Glomerular visceral epithelial cell (primary cell): Measurements from ENCODE around the gene PEAK3.
A peak's percentile ranks its signal among the peaks of the same experiment; 100 is the strongest.

Experiments
- DNase-seq: peaks from one replicate; pipeline ENCODE4 v3.0.0-alpha.2; 2016; ENCODE audit errors: extremely low spot score

PEAK3 gene

DNA sequence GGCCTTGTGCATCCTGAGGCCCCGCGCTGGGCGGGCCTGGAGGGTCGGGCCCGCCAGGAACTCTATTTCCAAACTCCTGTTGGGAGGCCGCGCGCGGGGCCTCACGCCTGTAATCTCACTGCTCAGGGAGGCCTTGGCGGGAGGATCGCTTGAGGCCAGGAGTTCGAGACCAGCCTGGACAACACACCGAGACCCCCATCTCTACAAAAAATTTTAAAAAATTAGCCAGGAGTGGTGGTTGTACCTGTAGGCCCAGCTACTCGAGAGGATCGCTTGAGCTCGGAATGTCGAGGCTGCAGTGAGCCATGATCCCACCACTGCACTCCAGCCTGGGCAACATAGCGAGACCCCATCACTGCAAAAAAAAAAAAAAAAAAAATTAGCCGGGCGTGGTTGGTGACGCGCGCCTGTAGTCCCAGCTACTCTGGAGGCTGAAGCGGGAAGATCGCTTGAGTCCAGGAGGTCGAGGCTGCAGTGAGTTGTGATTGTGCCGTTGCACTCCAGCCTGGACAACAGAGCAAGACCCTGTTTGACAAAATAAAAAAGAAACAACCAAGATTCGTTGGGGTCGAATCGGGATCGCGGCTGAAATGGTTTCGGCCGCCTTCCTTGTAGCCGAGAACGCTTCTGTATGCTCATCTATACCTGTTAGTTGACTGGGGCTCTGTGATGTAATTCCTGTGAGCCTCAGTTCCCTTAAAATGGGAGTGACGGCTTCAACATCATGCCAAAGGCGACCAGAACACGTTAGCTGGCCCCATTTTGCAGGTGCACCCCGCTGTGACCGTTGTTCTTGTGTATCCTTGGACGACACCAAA lies 44.7 kb downstream of the PEAK3 start:
- no peak for DNase-seq

GRCh38 chr19:2236314-2237050 lies 45.5 kb downstream of the PEAK3 start, which contains the start of the genes PLEKHJ1 and SF3A2:
TSS of gene PLEKHJ1 (minus strand) at chr19:2236329. CDS start at chr19:2236248, 81 bp downstream.
TSS of gene SF3A2 (plus strand) at chr19:2236824. CDS start at chr19:2243419, 6,595 bp downstream.
- peak; percentile 98 for DNase-seq

GRCh38 chr19:2236064-2236313 lies 46.0 kb downstream of the PEAK3 start:
- no peak for DNase-seq

DNA sequence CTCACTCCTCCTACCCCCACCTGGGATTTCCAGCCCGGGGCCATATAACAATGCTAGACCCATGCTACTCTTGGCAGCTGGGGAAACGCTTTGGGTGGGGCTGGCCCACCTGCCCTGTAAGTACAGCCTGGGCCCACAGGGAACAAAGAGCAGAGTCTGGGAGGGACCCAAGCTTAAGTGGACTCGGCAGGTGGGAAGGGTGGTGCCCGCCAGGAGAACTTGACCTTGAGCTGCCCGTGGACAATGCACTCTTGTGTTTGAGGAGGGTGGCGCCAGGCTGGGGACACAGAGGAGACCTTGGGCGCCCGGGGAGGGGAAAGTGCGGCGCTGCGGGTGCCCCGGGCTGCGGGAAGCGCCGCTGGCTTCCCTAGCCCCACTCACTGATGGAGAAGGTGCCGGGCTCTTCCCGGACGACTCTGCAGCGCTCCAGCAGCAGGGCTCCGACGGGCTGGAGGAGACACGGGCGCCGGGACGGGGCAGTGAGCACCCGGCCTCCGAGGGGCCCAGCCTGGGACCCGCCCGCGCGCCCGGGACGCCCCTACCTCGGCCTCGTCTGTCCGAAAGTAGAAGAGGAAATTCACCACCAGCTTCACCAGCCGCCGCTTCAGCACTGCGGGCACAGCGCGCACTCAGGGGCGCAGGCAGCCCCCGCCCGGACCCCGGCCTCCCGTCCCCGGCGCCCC lies 46.5 kb downstream of the PEAK3 start:
- DNase-seq = no peak

- DNase-seq = no peak
Observed at GRCh38 chr19:2234996-2235380, 47.0 kb downstream of the PEAK3 start.

- DNase-seq = no peak
Observed at GRCh38 chr19:2233601-2234280, 48.2 kb downstream of the PEAK3 start.

DNA sequence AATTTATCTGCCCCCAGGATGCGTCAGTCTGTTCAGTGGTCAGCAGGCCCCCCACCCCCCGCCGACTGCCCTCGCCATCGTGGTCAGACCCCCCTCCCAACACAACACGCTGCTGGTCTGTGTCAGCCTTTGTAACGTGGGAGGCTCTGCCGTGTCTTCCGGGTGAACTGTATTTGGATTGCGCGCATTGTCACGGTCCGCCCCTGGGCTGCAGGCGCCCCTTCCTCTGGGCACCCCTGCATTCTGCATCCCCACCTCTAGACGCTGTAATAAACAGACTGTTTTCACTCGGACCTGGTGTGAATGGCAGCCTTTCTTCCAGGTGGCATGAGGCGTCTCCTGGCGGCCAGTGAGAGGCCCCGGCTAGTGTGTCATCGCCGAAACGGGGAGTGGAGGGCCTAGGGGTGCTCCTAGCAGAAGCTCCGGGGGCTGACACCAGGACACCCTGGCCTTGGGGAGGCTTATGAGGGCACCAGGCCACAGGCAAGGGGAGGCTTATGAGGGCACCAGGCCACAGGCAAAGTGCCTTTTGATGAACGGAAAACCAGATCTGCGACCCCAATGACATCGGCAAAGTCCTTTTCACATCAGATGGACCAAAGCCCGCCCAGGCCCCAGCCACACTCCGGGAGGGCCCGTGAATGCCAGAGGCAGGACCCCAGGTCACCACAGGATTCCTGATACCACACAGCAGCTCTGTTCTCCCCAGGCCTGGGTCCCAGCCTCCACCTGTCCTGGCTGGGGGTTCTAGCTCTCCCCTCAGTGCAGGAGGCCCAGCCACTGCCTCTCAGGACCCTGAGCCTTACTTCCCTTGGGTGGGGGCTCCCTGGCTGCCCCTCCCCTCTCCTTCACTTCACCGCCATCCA lies 49.5 kb downstream of the PEAK3 start:
- no peak for DNase-seq

DNA sequence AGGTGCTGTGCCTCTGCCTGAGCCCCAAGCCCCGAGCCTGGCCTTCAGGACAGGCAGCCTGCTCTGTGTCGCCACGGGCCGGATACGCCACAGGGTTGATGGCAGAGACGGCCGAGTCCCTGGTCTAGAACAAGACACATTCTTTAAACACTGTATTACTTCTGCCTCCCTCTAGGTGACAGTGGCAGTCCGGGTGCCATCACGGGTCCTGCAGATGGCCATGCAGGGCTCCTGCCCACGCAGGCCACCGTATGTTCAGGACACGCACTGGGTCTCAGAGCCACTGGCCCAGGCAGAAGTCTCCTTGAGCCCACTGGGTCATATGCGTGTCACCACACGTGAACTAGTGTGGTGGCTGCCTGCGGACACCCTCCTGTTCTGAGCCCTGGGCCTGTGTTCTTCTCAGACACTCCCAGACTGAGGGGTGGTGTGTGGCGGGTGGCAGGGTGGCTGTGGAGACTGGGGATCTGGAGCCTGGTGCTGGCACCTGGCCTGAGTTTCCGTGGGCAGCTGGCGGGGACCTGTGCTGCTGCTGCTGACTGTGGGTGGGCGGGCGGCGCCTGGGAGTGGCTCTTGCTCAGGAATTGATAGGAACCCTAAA lies 50.3 kb downstream of the PEAK3 start:
- no peak for DNase-seq

DNA sequence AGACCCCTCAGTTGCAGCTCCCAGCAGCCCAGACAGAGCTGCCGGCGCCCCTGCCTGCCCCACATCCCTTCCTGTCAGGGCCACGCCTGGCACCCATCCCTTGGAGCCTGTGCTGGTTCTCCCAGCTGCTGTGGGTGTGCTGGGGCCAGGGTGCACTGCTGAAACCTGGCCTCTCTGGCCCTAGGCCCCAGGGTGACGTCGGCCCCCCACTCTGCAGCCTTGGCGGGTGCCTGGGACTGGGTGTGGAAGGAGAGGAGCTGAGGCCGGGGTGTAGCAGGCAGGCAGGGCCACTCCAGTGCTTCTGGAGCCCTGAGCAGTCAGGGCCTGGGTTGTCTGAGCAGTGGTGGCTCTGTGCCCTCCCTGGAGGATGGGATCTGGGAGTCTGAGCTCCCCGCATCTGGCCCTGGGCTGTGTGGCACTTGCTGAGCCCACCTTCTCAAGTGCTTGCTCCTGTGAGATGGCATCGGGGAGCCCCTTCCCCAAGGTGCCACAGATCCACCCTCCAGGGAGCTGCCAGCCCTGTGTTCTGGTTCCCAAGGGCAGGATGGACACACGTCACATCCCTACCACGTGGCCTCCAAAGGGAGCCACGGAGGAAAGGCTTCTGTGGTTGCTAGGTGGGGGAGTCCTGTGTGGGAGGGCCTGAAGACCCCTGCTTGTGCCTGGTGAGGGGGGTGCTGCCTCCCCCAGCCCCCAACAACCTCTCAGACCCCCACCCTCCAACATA lies 51.0 kb downstream of the PEAK3 start:
- no peak for DNase-seq

DNA sequence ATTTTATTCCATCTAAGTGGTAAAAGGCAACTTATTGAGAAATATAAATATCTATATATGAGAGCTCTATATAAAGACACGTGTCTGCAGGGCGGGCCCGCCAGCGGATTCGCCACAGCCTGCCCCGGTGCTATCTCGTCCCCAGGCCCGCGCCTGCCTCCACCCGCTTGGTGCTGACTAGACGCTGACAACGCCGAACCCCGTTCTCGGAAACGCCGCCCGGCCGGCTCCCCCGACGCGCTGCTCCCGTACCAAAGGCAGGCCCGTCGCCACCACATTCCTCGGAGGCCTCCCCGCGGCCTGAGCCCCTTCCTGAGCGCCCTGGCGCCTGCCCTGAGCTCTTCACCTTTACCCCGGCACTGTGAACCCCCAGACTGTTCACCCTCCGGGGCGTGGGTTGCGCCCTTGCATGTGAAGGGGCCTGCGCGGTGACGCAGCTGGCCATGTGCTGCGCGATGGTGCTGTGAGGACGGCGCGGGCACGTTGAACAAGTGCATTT lies 51.9 kb downstream of the PEAK3 start:
- DNase-seq = no peak

- no peak for DNase-seq
Observed at GRCh38 chr19:2229103-2230032, 52.6 kb downstream of the PEAK3 start.

DNA sequence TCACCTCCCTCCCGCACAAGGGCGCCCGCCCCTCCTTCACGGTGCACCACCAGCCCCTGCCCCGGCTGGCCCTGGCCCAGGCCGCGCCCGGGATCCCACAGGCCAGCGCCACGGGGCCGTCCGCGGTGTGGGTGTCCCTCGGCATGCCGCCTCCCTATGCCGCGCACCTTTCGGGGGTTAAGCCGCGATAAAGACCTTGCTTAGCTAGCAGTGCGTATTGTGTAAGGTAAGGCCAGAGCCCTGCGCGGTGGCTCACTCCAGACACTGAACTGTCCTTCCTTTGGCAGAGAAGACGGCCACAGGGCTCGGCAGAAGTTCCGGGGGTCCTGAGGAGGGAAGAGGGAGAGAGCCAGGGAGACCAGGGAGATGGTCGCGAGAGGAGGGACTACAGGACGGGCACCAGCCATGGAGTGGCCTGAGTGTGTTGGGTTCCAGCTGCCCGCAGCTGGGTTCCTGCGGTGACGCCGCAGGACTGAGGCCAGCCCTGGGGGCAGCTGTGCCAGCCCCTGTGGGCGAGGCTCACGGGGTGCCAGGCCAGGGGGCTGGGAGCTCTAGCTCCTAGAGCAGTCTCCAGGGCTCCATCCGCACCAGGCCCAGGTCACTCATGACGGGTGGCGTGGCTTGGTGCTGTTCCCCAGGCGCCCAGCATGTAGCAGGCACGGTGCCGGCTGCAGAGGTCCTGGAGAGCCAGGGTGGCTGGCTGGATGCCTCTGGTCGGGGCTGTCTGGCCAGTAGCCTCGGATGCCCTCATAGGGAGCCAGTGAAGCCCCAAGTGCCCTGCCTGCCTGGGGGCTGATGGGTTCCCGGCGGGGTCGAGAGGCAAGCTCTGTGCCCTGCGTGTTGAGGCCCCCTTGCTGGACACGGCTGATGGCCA lies 53.6 kb downstream of the PEAK3 start:
- no peak for DNase-seq

GRCh38 chr19:2227415-2228156 lies 54.4 kb downstream of the PEAK3 start:
- no peak for DNase-seq

DNA sequence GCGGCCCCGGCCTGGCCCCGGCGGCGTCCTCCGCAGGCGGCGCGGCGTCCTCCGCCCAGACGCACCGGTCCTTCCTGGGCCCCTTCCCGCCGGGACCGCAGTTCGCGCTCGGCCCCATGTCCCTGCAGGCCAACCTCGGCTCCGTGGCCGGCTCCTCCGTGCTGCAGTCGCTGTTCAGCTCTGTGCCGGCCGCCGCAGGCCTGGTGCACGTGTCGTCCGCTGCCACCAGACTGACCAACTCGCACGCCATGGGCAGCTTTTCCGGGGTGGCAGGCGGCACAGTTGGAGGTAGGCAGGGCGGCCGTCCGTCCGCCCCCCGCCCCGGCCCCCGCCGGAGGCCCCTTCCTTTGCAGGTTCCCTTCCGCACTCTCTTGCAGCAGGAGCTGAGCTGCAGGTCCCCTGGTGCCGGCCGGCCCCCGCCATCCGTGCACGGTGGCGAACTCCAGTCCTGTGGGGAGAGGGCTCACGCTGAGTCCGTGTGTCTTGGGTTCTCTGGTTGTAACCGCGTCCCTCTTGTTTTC lies 55.1 kb downstream of the PEAK3 start:
- DNase-seq = no peak

DNA sequence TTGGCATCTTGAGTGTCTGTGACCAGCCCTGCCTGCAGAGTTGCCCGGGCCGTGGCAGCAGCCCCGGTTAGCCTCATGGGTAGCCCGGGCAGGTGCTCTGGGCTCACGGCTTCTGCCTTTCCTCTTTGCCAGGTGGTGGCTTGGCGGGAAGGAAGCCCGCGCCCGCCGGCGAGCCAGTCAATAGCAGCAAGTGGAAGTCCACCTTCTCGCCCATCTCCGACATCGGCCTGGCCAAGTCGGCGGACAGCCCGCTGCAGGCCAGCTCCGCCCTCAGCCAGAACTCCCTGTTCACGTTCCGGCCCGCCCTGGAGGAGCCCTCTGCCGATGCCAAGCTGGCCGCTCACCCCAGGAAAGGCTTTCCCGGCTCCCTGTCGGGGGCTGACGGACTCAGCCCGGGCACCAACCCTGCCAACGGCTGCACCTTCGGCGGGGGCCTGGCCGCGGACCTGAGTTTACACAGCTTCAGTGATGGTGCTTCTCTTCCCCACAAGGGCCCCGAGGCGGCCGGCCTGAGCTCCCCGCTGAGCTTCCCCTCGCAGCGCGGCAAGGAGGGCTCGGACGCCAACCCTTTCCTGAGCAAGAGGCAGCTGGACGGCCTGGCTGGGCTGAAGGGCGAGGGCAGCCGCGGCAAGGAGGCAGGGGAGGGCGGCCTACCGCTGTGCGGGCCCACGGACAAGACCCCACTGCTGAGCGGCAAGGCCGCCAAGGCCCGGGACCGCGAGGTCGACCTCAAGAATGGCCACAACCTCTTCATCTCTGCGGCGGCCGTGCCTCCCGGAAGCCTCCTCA lies 55.7 kb downstream of the PEAK3 start:
- no peak for DNase-seq

DNA sequence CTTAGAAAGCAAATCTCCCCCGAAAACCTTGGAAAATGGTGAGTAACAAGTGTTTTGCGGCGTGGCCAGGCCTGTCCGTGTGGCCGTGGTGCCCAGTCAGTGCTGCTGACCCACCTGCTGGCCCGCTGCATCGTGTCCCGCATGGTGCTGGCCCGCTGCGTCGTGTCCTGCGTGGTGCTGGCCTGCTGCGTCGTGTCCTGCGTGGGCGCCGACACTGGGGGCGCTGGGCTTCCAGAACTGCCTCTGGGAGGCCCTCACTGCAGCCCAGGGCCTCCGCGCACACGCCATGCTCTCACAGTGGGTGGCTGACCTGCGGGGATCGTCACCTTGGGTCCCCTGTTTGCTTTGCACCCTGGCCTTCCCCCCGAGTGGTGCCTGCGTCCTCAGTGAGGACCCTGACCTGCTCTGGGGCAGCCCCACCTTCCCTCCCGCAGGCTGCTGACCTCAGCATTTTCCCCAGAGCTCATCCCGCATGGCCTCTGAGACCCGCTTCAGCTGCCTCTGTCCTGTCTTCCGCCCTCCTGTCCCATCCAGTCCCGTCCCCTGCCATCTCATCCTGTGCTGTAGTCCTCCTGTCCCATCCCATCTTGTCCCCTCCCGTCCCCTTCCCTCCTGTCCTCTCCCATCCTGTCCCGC lies 56.4 kb downstream of the PEAK3 start:
- DNase-seq = no peak
